Heart left ventricle (tissue), 13 donors: ENCODE data around the gene KRT20.

ENCODE experiments used
- POLR2A ChIP-seq, 2 donors: fragments of 450-650 bp; IDR thresholded peaks; one replicate each; pipeline ENCODE4 v1.6.1; 2017; ENCODE audit warnings: antibody characterized with exemption in 2 of 2, mild to moderate bottlenecking in 2 of 2, moderate library complexity in 2 of 2
- TF ChIP-seq, protein P1 (sequence below), 12 donors: fragments of 200-600 bp; sonication (generic) in 4 of 12; IDR thresholded peaks; one replicate each; pipeline versions ENCODE4 v1.5.0 to v1.8.0; 2018 to 2022; ENCODE audit warnings: antibody characterized with exemption in 12 of 12, mild to moderate bottlenecking in 5 of 12
- donor health status: ischemic (EF 13 %, LVEDD 7.1; RV severe dilation, severe dysfunction).
- donor health status: DM: no; HTN: yes; CAD: no.
- donor health status: DM: no; HTN: no; CAD: no.
- donor health status: ischemic (EF 25% LVEDD 6.9; RV normal size, moderate dysfunction).
- donor health status: ischemic (EF 25% LVEDD 5.7; RV mildly dilated, moderate dysfunction).
- donor health status: ischemic (EF 35%, LVEDD 5.7; RV mildly dilated, moderate dysfunction).
- donor health status: nonischemic (EF 11% LVEDD 7.7; RV severe dilation, severe dysfunction).
- donor health status: DM: yes; HTN: yes; CAD: no.
- donor health status: PGD.
- donor health status: ischemic (EF 29% LVEDD 5.4; RV normal size, mild dysfunction).
- donor health status: nonischemic (EF 23%, LVEDD 6.1; RV moderate dilation, normal function).

- no peak for TF ChIP-seq POLR2A (IDR thresholded peaks at IDR 0.05)
- TF ChIP-seq, protein P1, sequence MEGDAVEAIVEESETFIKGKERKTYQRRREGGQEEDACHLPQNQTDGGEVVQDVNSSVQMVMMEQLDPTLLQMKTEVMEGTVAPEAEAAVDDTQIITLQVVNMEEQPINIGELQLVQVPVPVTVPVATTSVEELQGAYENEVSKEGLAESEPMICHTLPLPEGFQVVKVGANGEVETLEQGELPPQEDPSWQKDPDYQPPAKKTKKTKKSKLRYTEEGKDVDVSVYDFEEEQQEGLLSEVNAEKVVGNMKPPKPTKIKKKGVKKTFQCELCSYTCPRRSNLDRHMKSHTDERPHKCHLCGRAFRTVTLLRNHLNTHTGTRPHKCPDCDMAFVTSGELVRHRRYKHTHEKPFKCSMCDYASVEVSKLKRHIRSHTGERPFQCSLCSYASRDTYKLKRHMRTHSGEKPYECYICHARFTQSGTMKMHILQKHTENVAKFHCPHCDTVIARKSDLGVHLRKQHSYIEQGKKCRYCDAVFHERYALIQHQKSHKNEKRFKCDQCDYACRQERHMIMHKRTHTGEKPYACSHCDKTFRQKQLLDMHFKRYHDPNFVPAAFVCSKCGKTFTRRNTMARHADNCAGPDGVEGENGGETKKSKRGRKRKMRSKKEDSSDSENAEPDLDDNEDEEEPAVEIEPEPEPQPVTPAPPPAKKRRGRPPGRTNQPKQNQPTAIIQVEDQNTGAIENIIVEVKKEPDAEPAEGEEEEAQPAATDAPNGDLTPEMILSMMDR (IDR thresholded peaks at IDR 0.05), result no peak
Measured at GRCh38 chr17:40843242-40843641, 41.8 kb downstream of the KRT20 start.
